ENCODE data around the gene SERPINA12. TPM values are rescaled to one million over a fixed set of nuclear protein-coding genes. Genes with fewer than 3 reads are reported as not detected.

SERPINA12 gene
- total RNA-seq, 2 donors from 2014 or later = 0.82 to 1.1 TPM

DNA sequence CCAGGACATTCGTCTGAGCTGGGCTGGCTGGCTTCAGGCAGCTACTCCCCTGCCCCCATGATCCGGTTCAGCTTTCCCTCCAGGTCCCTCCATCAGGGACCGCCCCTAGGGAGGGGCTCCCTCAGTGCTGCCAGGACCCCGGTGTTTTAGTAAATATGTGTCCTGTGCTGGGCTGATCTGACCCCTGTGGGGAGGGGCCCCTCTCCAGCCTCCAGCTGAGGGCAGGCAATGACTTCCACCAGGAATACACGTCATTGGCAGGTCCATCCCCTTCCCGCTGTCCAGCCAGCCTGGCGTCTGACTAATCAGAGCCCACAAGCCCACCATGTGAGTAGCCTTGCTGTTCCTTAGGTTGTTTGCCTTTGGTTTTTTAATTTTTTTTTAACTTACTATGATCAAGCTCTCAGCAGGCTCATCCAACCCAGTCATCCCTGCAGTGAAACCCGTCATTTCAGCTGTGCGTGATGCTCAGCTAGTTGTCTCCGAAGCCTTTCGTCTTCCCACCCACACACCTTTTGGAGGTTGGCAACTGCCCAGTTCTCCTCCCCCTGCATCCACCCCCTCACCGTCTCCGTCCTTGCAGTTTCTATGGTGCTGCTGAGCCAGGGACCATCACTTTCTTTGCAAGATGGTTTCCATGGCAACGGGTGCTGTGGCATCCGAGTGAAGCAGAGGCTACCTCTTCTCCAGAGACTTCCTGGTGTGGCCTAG is 36.0 kb upstream of the SERPINA12 start:
- intact Hi-C loops (cut with DNase I) = no loop called here
- no peaks in the 10 kb centered on the region for H3K9me3 ChIP-seq
- WGBS = 64% methylated on average over 15 of the region's 15 CpGs
- TF ChIP-seq POLR2A (IDR thresholded peaks at IDR 0.05) (no peak), POLR2AphosphoS5 (IDR thresholded peaks at IDR 0.05) (no peak)
- TF ChIP-seq, protein P1, sequence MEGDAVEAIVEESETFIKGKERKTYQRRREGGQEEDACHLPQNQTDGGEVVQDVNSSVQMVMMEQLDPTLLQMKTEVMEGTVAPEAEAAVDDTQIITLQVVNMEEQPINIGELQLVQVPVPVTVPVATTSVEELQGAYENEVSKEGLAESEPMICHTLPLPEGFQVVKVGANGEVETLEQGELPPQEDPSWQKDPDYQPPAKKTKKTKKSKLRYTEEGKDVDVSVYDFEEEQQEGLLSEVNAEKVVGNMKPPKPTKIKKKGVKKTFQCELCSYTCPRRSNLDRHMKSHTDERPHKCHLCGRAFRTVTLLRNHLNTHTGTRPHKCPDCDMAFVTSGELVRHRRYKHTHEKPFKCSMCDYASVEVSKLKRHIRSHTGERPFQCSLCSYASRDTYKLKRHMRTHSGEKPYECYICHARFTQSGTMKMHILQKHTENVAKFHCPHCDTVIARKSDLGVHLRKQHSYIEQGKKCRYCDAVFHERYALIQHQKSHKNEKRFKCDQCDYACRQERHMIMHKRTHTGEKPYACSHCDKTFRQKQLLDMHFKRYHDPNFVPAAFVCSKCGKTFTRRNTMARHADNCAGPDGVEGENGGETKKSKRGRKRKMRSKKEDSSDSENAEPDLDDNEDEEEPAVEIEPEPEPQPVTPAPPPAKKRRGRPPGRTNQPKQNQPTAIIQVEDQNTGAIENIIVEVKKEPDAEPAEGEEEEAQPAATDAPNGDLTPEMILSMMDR (IDR thresholded peaks at IDR 0.05) = no peak
- no peak overlapping the region for H3K4me3 ChIP-seq
- no peaks in the 10 kb centered on the region for H3K36me3 ChIP-seq
- H3K27ac ChIP-seq = no peak overlapping the region
- DNase-seq (ENCODE audit: low spot score) = no peak
- H3K4me1 ChIP-seq (replicated peaks) = no peaks in the 10 kb centered on the region
- H3K27me3 ChIP-seq (replicated peaks; ENCODE audit: insufficient read depth) = no peaks in the 10 kb centered on the region

DNA sequence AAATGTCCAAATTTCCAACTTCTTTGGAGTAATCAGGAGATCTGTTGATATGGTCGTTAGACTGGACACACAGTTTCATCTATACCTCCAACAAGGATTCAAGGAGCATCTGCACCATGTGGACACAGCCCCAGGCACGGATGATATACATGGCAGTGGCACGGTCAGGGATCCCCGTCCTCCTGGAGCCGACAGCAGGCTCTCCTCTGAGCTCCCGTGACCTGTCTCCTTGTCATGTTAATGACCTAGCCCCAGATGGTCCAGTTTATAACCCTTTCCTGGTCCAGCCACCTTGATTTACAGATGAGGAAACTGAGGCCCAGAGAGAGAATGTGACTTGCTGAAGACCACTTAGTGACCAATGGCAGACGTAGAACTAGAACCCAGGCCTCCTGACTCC is 35.5 kb upstream of the SERPINA12 start:
- Histone ChIP-seq H3K27me3 (replicated peaks; ENCODE audit: insufficient read depth) (no peaks in the 10 kb centered on the region), H3K36me3 (no peaks in the 10 kb centered on the region), H3K9me3 (no peaks in the 10 kb centered on the region), H3K27ac (no peak overlapping the region), H3K4me3 (no peak overlapping the region), H3K4me1 (replicated peaks) (no peaks in the 10 kb centered on the region)
- no peak for DNase-seq (ENCODE audit: low spot score)
- intact Hi-C loops (cut with DNase I) = no loop called here
- TF ChIP-seq POLR2A (IDR thresholded peaks at IDR 0.05) = no peak
- TF ChIP-seq, protein P1 (IDR thresholded peaks at IDR 0.05) = no peak
- TF ChIP-seq POLR2AphosphoS5 (IDR thresholded peaks at IDR 0.05) = no peak
- WGBS = 83% methylated on average over 7 of the region's 7 CpGs

DNA sequence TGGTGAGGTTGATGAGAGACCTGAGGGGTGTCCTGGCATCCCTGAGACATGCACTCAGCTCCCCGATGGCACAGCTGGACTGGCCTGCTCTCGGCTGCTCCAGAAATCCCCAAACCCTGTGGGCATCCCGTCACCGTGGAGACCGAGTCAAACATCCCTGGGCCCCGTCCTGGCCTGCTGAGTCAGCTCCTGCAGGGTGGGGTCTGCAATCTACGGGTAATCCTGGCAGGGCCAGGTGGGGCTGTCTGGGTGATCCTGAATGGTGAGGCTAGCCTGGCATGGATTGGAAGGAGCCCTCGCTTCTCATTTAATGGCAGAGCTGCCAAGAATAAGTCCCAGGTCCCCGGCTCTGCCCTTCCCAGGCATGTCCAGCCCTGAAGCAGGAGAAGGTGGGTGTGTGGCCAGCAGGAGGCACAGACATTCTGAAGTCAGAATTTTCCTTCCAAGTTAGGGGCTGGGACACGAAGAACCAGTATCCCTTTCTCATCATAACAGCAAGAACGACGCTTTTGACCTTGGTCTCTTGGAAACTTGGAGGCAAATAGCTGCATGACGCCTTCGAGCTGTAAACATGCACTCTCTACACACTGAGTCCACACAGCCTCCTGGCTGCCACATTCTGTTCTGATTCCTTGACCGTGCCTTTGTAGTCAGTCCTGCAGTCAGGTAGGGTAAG is 34.3 kb upstream of the SERPINA12 start:
- no peak overlapping the region for H3K27ac ChIP-seq
- 42% methylated on average over 15 of the region's 15 CpGs for WGBS
- no peaks in the 10 kb centered on the region for H3K27me3 ChIP-seq (replicated peaks; ENCODE audit: insufficient read depth)
- no peaks in the 10 kb centered on the region for H3K36me3 ChIP-seq
- peak; percentile 24 for DNase-seq (ENCODE audit: low spot score)
- no peaks in the 10 kb centered on the region for H3K9me3 ChIP-seq
- TF ChIP-seq POLR2AphosphoS5 (IDR thresholded peaks at IDR 0.05) = no peak
- TF ChIP-seq, protein P1 (IDR thresholded peaks at IDR 0.05) = peak in 1 of 4 experiments; percentile 5
- intact Hi-C loops (cut with DNase I) = no loop called here
- no peaks in the 10 kb centered on the region for H3K4me1 ChIP-seq (replicated peaks)
- H3K4me3 ChIP-seq = no peak overlapping the region

DNA sequence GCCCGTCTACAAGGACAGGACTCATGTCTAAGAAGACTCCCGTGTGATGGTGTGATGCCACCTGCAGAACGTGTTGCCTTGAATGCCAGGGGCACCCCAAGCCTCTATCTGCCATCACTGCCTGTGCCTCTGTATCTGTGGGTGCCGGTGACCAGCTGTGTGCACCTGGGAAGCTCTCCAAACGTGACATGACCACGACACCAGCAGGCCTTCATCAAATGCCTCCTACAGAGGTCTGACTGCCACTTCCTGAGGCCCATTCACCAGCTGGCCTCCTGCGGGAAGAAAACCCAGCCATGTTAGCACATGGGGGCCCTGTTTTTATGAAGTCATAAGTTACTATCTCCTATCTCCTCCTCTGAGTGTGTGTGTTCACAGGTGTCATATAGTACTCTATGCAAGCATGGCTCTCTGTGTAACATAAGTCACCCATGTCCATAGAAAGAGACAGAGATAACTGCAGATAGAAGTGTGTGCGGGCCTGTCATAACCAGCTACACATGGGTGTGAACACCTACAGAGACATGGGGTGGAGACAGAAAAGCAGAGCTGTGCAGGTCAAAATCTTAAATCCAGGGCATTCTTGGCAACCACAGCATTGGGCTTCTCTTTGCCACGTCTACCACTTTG is 33.7 kb upstream of the SERPINA12 start:
- intact Hi-C loops (cut with DNase I) = no loop called here
- H3K4me3 ChIP-seq = no peak overlapping the region
- DNase-seq (ENCODE audit: low spot score) = no peak
- H3K9me3 ChIP-seq = no peaks in the 10 kb centered on the region
- no peak overlapping the region for H3K27ac ChIP-seq
- WGBS = 88% methylated on average over 9 of the region's 9 CpGs
- TF ChIP-seq, protein P1 (IDR thresholded peaks at IDR 0.05) = no peak
- TF ChIP-seq POLR2A (IDR thresholded peaks at IDR 0.05) (no peak), POLR2AphosphoS5 (IDR thresholded peaks at IDR 0.05) (no peak)
- H3K27me3 ChIP-seq (replicated peaks; ENCODE audit: insufficient read depth) = no peaks in the 10 kb centered on the region
- H3K4me1 ChIP-seq (replicated peaks) = no peaks in the 10 kb centered on the region
- H3K36me3 ChIP-seq = no peaks in the 10 kb centered on the region
